Measurements from ENCODE around the gene ALLC. TPM values are rescaled to one million over a fixed set of nuclear protein-coding genes. Genes with fewer than 3 reads are reported as not detected.

Gene ALLC
- total RNA-seq, 1 experiment from 2014 or later = not detected

DNA sequence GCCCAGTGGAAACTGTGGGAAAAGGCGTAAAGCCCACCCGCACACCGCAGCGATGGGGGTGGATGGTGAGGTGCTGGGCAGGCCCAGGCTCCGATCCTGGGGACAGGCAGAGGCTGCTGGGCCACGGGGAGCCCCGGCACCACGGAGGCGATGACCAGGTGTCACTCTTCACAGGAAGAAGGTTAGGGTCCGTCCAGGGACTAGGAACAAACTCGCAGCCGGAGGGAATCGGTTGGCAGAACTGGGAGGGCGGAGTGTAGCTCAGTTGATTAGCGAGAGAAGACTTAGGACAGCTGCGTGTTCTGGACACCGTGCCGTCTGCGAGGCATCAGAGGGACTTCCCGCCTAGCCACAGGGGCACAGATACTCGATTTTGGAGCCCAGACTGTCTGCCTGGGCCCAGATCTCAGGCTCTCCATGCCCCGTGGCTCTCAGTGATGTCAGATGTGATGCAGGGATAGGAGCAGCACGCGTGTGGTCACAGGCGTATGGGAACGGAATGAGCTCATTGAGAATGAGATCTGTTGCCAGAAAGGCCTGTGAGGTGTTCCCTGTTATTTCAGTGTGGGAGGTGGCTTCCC, 16.1 kb upstream of the ALLC start:
- H3K9ac ChIP-seq (ENCODE audit: low read length) = no peak overlapping the region
- no peaks in the 10 kb centered on the region for H3K27me3 ChIP-seq (ENCODE audit: low read length)
- no peaks in the 10 kb centered on the region for H3K4me1 ChIP-seq (ENCODE audit: low read length)
- H3K4me3 ChIP-seq (ENCODE audit: low read length) = no peak overlapping the region
- DNase-seq = no peak
- H3K9me3 ChIP-seq (ENCODE audit: low read length) = no peaks in the 10 kb centered on the region
- no peak overlapping the region for H3K27ac ChIP-seq (ENCODE audit: low read length)
- H4K20me1 ChIP-seq (ENCODE audit: insufficient read depth, low read depth, low read length) = no peaks in the 10 kb centered on the region
- H3K36me3 ChIP-seq (ENCODE audit: insufficient read depth, low read length) = no peaks in the 10 kb centered on the region
- no peaks in the 10 kb centered on the region for H3K9me2 ChIP-seq (replicated peaks; ENCODE audit: insufficient read depth, low read length)
- no peak overlapping the region for H2AFZ ChIP-seq (ENCODE audit: low read length)
- H3K4me2 ChIP-seq (ENCODE audit: low read depth, low read length, poor library complexity, severe bottlenecking) = no peak overlapping the region
- no peaks in the 10 kb centered on the region for H3K79me2 ChIP-seq (ENCODE audit: low read length)

DNA sequence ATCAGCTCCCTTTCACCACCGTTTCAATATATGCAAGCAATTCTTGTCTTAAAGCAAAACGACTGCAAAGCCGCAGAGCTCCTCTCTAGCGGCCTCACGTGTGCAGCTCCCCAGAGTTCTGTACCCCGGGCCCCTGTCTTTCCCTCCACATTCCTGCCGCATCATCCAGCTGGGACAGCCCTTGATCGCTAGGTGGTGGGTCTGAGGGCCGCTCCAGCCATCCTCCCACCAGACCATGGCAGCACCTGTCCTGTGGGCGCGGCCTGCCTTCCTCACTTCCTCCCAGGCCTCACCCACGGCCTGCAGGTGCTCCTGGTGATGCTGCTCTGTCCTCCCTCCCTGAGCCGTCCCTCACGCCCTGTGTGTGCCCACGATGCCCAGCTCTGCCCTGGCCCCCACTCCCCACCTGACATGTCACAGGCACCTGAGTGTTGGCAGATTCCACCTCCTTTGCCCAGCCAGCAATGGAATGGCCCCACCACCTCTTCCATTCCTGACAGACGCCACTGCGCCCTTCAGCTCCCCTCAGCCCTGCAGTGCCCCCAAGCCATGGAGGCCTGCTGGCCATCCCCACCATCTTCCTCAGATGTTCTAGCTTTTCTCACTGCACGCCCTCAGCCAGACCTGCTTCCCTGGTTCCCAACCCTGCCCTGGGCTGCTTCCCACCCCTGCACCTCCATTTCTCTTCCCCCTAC, 15.3 kb upstream of the ALLC start:
- Histone ChIP-seq H3K4me1 (ENCODE audit: low read length) (no peaks in the 10 kb centered on the region), H3K9me3 (ENCODE audit: low read length) (no peaks in the 10 kb centered on the region), H2AFZ (ENCODE audit: low read length) (no peak overlapping the region), H3K4me3 (ENCODE audit: low read length) (no peak overlapping the region), H3K9me2 (replicated peaks; ENCODE audit: insufficient read depth, low read length) (no peaks in the 10 kb centered on the region), H3K27ac (ENCODE audit: low read length) (no peak overlapping the region), H3K36me3 (ENCODE audit: insufficient read depth, low read length) (no peaks in the 10 kb centered on the region), H3K9ac (ENCODE audit: low read length) (no peak overlapping the region), H3K27me3 (ENCODE audit: low read length) (no peaks in the 10 kb centered on the region), H3K4me2 (ENCODE audit: low read depth, low read length, poor library complexity, severe bottlenecking) (no peak overlapping the region), H4K20me1 (ENCODE audit: insufficient read depth, low read depth, low read length) (no peaks in the 10 kb centered on the region), H3K79me2 (ENCODE audit: low read length) (no peaks in the 10 kb centered on the region)
- DNase-seq = no peak

DNA sequence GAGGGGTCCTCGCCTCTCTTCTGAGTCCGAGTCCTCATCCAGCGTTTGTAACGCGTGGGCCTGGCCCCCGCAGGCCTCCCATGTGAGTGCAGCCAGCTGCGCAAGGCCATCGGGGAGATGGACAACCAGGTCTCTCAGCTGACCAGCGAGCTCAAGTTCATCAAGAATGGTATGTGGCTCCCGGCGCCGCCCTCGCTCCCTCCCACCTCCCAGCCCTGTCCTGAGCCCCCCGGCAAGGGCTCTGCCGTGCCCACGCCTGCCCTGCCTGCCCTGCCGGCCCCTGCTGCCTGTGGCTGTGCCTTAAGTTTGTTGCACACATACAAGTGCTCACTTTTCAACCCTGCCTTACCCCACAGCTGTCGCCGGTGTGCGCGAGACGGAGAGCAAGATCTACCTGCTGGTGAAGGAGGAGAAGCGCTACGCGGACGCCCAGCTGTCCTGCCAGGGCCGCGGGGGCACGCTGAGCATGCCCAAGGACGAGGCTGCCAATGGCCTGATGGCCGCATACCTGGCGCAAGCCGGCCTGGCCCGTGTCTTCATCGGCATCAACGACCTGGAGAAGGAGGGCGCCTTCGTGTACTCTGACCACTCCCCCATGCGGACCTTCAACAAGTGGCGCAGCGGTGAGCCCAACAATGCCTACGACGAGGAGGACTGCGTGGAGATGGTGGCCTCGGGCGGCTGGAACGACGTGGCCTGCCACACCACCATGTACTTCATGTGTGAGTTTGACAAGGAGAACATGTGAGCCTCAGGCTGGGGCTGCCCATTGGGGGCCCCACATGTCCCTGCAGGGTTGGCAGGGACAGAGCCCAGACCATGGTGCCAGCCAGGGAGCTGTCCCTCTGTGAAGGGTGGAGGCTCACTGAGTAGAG, 14.4 kb upstream of the ALLC start:
- no peak overlapping the region for H3K27ac ChIP-seq (ENCODE audit: low read length)
- H3K4me2 ChIP-seq (ENCODE audit: low read depth, low read length, poor library complexity, severe bottlenecking) = no peak overlapping the region
- no peaks in the 10 kb centered on the region for H3K9me3 ChIP-seq (ENCODE audit: low read length)
- H3K27me3 ChIP-seq (ENCODE audit: low read length) = no peaks in the 10 kb centered on the region
- no peaks in the 10 kb centered on the region for H4K20me1 ChIP-seq (ENCODE audit: insufficient read depth, low read depth, low read length)
- no peaks in the 10 kb centered on the region for H3K79me2 ChIP-seq (ENCODE audit: low read length)
- no peak overlapping the region for H3K4me3 ChIP-seq (ENCODE audit: low read length)
- H3K36me3 ChIP-seq (ENCODE audit: insufficient read depth, low read length) = no peaks in the 10 kb centered on the region
- no peak overlapping the region for H2AFZ ChIP-seq (ENCODE audit: low read length)
- no peak overlapping the region for H3K9ac ChIP-seq (ENCODE audit: low read length)
- no peaks in the 10 kb centered on the region for H3K4me1 ChIP-seq (ENCODE audit: low read length)
- no peaks in the 10 kb centered on the region for H3K9me2 ChIP-seq (replicated peaks; ENCODE audit: insufficient read depth, low read length)
- DNase-seq = no peak

DNA sequence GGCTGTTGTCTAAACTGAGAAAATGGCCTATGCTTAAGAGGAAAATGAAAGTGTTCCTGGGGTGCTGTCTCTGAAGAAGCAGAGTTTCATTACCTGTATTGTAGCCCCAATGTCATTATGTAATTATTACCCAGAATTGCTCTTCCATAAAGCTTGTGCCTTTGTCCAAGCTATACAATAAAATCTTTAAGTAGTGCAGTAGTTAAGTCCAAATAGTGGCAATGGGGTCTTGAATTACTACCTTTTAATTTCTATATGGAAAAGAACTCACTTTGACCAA, 13.8 kb upstream of the ALLC start:
- no peak overlapping the region for H3K9ac ChIP-seq (ENCODE audit: low read length)
- no peaks in the 10 kb centered on the region for H4K20me1 ChIP-seq (ENCODE audit: insufficient read depth, low read depth, low read length)
- no peak overlapping the region for H3K4me3 ChIP-seq (ENCODE audit: low read length)
- H3K27me3 ChIP-seq (ENCODE audit: low read length) = no peaks in the 10 kb centered on the region
- H2AFZ ChIP-seq (ENCODE audit: low read length) = no peak overlapping the region
- no peaks in the 10 kb centered on the region for H3K79me2 ChIP-seq (ENCODE audit: low read length)
- no peak for DNase-seq
- H3K4me1 ChIP-seq (ENCODE audit: low read length) = no peaks in the 10 kb centered on the region
- no peaks in the 10 kb centered on the region for H3K9me2 ChIP-seq (replicated peaks; ENCODE audit: insufficient read depth, low read length)
- no peak overlapping the region for H3K4me2 ChIP-seq (ENCODE audit: low read depth, low read length, poor library complexity, severe bottlenecking)
- no peaks in the 10 kb centered on the region for H3K36me3 ChIP-seq (ENCODE audit: insufficient read depth, low read length)
- no peaks in the 10 kb centered on the region for H3K9me3 ChIP-seq (ENCODE audit: low read length)
- H3K27ac ChIP-seq (ENCODE audit: low read length) = no peak overlapping the region

DNA sequence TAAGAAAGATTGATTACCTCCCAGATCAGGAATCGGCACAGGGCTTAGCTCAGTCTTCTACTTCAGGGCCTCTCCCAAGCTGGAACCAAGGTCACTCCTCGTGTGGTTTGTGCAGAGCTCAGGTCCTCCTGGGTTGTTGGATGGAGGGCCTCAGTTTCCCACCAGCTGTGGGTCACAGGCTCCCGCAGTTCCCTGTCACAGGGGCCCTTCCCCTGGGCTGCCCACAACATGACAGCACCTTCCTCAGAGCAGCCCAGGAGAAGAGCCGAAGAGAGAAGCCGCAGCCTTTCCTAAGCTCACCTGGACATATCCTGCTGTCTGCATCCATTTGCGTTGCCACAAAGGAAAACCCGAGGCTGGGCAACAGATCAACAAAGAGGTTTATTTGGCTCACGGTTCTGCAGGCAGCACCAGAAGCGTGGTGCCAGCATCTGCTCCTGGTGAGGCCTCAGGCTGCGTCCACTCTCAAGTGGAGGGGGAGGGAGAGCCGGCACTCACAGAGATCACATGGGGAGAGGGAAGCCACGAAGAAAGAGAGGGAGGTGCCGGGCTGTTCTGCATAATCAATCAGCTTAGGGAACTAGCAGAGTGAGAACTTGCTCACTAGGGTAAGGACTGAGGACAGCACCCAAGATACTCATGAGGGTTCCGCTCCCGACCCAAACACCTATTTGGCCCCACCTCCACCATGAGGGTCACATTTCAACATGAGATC, 13.0 kb upstream of the ALLC start:
- Histone ChIP-seq H3K9me3 (ENCODE audit: low read length) (no peaks in the 10 kb centered on the region), H3K36me3 (ENCODE audit: insufficient read depth, low read length) (no peaks in the 10 kb centered on the region), H3K9ac (ENCODE audit: low read length) (no peak overlapping the region), H3K4me1 (ENCODE audit: low read length) (no peaks in the 10 kb centered on the region), H4K20me1 (ENCODE audit: insufficient read depth, low read depth, low read length) (no peaks in the 10 kb centered on the region), H3K27ac (ENCODE audit: low read length) (no peak overlapping the region), H3K4me3 (ENCODE audit: low read length) (no peak overlapping the region), H3K27me3 (ENCODE audit: low read length) (no peaks in the 10 kb centered on the region), H3K4me2 (ENCODE audit: low read depth, low read length, poor library complexity, severe bottlenecking) (no peak overlapping the region), H3K9me2 (replicated peaks; ENCODE audit: insufficient read depth, low read length) (no peaks in the 10 kb centered on the region), H3K79me2 (ENCODE audit: low read length) (no peaks in the 10 kb centered on the region), H2AFZ (ENCODE audit: low read length) (no peak overlapping the region)
- no peak for DNase-seq

DNA sequence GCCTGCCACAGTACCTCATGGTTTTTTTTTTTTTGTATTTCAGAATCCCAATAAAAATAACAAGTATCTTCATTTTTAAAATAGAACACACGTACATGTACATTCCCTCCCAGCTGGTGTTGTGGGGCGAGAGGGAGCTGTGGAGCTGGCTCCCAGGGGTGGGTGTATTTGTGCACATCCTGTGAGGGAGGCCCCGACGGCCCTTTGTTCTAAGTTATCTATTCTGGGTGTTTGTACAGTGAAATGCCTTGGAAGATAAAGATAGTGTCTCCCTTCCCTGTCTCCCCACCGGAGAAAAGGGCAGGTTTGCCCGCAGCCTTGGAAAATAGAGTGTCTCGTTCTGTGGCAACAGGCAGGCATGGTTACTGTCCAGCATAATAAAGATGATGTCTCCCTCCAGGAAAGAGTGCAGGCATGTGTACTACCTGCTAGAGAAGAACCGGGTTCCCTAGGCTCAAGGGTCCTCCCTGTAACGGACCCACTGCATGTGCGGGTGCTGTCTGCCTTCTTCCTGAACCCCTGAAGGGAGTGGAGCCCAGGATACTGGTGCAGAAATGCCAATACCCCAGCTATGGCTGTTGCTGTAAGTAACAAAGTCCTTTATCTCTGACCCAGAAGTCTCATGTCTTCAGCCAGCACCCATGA, 12.1 kb upstream of the ALLC start:
- H3K36me3 ChIP-seq (ENCODE audit: insufficient read depth, low read length) = no peaks in the 10 kb centered on the region
- no peak overlapping the region for H3K4me3 ChIP-seq (ENCODE audit: low read length)
- H3K27me3 ChIP-seq (ENCODE audit: low read length) = no peaks in the 10 kb centered on the region
- no peaks in the 10 kb centered on the region for H4K20me1 ChIP-seq (ENCODE audit: insufficient read depth, low read depth, low read length)
- no peaks in the 10 kb centered on the region for H3K79me2 ChIP-seq (ENCODE audit: low read length)
- H3K9me2 ChIP-seq (replicated peaks; ENCODE audit: insufficient read depth, low read length) = no peaks in the 10 kb centered on the region
- H3K9ac ChIP-seq (ENCODE audit: low read length) = no peak overlapping the region
- no peak for DNase-seq
- H3K4me1 ChIP-seq (ENCODE audit: low read length) = peaks cover 4% of the 10 kb centered on the region
- H3K27ac ChIP-seq (ENCODE audit: low read length) = no peak overlapping the region
- H2AFZ ChIP-seq (ENCODE audit: low read length) = no peak overlapping the region
- H3K9me3 ChIP-seq (ENCODE audit: low read length) = no peaks in the 10 kb centered on the region
- H3K4me2 ChIP-seq (ENCODE audit: low read depth, low read length, poor library complexity, severe bottlenecking) = no peak overlapping the region

DNA sequence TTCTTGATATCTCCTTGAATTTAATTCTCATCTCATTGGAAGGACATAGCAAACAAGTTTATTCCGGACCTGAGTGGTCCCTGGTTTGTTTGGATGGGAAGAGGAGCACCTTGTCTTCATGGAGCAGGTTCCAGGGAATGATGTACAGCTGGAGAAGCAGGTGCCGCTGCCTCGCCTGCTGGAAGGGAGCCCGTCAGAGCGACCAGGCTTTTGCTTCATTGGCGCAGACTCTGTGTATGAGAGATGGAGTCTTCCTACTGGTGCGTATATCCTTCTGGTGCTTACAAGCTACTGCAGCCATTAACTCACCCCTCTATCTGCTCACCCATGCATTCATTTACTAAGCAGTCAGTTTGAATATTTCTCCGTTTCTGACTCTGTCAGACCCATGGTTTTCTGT, 11.6 kb upstream of the ALLC start:
- no peaks in the 10 kb centered on the region for H4K20me1 ChIP-seq (ENCODE audit: insufficient read depth, low read depth, low read length)
- no peak overlapping the region for H2AFZ ChIP-seq (ENCODE audit: low read length)
- no peaks in the 10 kb centered on the region for H3K9me3 ChIP-seq (ENCODE audit: low read length)
- no peaks in the 10 kb centered on the region for H3K79me2 ChIP-seq (ENCODE audit: low read length)
- no peak overlapping the region for H3K9ac ChIP-seq (ENCODE audit: low read length)
- H3K4me2 ChIP-seq (ENCODE audit: low read depth, low read length, poor library complexity, severe bottlenecking) = no peak overlapping the region
- H3K9me2 ChIP-seq (replicated peaks; ENCODE audit: insufficient read depth, low read length) = no peaks in the 10 kb centered on the region
- no peak for DNase-seq
- no peaks in the 10 kb centered on the region for H3K36me3 ChIP-seq (ENCODE audit: insufficient read depth, low read length)
- no peaks in the 10 kb centered on the region for H3K27me3 ChIP-seq (ENCODE audit: low read length)
- H3K4me3 ChIP-seq (ENCODE audit: low read length) = no peak overlapping the region
- peaks cover 7% of the 10 kb centered on the region for H3K4me1 ChIP-seq (ENCODE audit: low read length)
- no peak overlapping the region for H3K27ac ChIP-seq (ENCODE audit: low read length)

DNA sequence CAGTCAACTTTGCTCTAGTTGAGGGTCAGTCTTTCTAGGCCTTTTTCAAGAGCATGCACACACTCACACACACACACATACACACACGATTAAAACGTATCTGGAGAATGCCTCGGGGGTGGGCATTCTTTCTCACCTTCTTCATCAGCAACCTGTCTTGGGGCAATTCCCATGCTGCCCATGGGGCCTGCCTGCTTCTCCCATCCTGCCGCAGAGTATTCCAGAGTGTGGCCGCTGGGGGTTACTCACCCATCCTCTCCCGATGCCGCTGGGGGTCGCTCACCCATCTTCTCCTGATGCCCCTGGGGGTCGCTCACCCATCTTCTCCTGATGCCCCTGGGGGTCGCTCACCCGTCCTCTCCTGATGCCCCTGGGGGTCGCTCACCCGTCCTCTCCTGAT, 10.8 kb upstream of the ALLC start:
- no peak overlapping the region for H2AFZ ChIP-seq (ENCODE audit: low read length)
- H3K4me3 ChIP-seq (ENCODE audit: low read length) = no peak overlapping the region
- no peaks in the 10 kb centered on the region for H3K27me3 ChIP-seq (ENCODE audit: low read length)
- peaks cover 15% of the 10 kb centered on the region for H3K4me1 ChIP-seq (ENCODE audit: low read length)
- H3K27ac ChIP-seq (ENCODE audit: low read length) = no peak overlapping the region
- no peak for DNase-seq
- H3K36me3 ChIP-seq (ENCODE audit: insufficient read depth, low read length) = no peaks in the 10 kb centered on the region
- no peaks in the 10 kb centered on the region for H4K20me1 ChIP-seq (ENCODE audit: insufficient read depth, low read depth, low read length)
- no peaks in the 10 kb centered on the region for H3K79me2 ChIP-seq (ENCODE audit: low read length)
- H3K9ac ChIP-seq (ENCODE audit: low read length) = no peak overlapping the region
- H3K4me2 ChIP-seq (ENCODE audit: low read depth, low read length, poor library complexity, severe bottlenecking) = no peak overlapping the region
- no peaks in the 10 kb centered on the region for H3K9me2 ChIP-seq (replicated peaks; ENCODE audit: insufficient read depth, low read length)
- H3K9me3 ChIP-seq (ENCODE audit: low read length) = no peaks in the 10 kb centered on the region
